ENCODE results near the gene CCDC70. TPM values are rescaled to one million over a fixed set of nuclear protein-coding genes. Genes with fewer than 3 reads are reported as not detected.

CCDC70 gene
- total and polyA plus RNA-seq, 2 of the 8 experiments (the other 6 are each of a cell fraction or from before 2014, with no cell fraction given), result not detected

GRCh38 chr13:51832471-51833152, 29.2 kb upstream of the CCDC70 start:
- H2AK5ac ChIP-seq (ENCODE audit: low read depth, low read length), result no peak overlapping the region
- no peak overlapping the region for H3K4me2 ChIP-seq (ENCODE audit: insufficient read depth in 1 of 2, low read depth in 2 of 2, low read length in 2 of 2)
- no peak overlapping the region for H3K56ac ChIP-seq (replicated peaks; ENCODE audit: insufficient read length, low read depth, low read length)
- no peak overlapping the region for H3K4me3 ChIP-seq (ENCODE audit: extremely low read depth in 1 of 4, insufficient read depth in 2 of 4, low read depth in 3 of 4, low read length in 4 of 4)
- no peak overlapping the region for H2BK20ac ChIP-seq (ENCODE audit: low read length)
- FAIRE-seq (peak; percentile 63), DNase-seq (ENCODE audit: low read depth in 1 of 2, low spot score in 2 of 2) (no peak)
- H3K27me3 ChIP-seq (replicated peaks in 1 of 4; ENCODE audit: control insufficient read depth in 3 of 4, extremely low read depth in 1 of 4, insufficient read depth in 3 of 4, low read length in 3 of 4), result no peaks in the 10 kb centered on the region
- H3K23ac ChIP-seq (ENCODE audit: insufficient read length), result no peak overlapping the region
- no peak overlapping the region for H3K9ac ChIP-seq (replicated peaks in 1 of 4; ENCODE audit: extremely low read depth in 1 of 4, low read depth in 3 of 4, low read length in 3 of 4)
- H4K20me1 ChIP-seq (replicated peaks in 1 of 2; ENCODE audit: control insufficient read depth in 1 of 2, insufficient read depth in 2 of 2, low read length in 2 of 2), result no peaks in the 10 kb centered on the region
- H3K14ac ChIP-seq (ENCODE audit: insufficient read length), result no peak overlapping the region
- no peaks in the 10 kb centered on the region for H3K79me2 ChIP-seq (ENCODE audit: control insufficient read depth in 1 of 2, insufficient read depth in 2 of 2, low read length in 2 of 2)
- H3K27ac ChIP-seq (ENCODE audit: low read depth, low read length), result no peak overlapping the region
- no peak overlapping the region for H2AFZ ChIP-seq (ENCODE audit: low read length)
- no peaks in the 10 kb centered on the region for H3K79me1 ChIP-seq (ENCODE audit: low read depth, low read length)
- H2BK12ac ChIP-seq (ENCODE audit: low read depth, low read length), result no peak overlapping the region
- WGBS, 2 experiments (ENCODE audit: extremely low coverage in 1 of 2, insufficient coverage in 1 of 2, insufficient read length in 1 of 2, insufficient replicate concordance in 2 of 2, low coverage in 1 of 2, low lambda C conversion rate in 2 of 2, missing lambda C conversion rate in 1 of 2), result 81% methylated on average over 6 of the region's 6 CpGs; no CpG with 5 or more reads in 1 of the 2 experiments
- no peaks in the 10 kb centered on the region for H3K23me2 ChIP-seq (ENCODE audit: low read depth, low read length)
- H4K91ac ChIP-seq (replicated peaks; ENCODE audit: insufficient read length, low read length), result no peak overlapping the region
- no peaks in the 10 kb centered on the region for H3K9me3 ChIP-seq (ENCODE audit: insufficient read depth in 2 of 2, low read depth in 1 of 2, low read length in 1 of 2)
- CTCF ChIA-PET (ENCODE audit: partially characterized antibody), result interaction anchor here (0.7 to 8.8 kb wide), 15 partner anchors 10 to 399 kb away, joined by 3 to 105 read pairs (median 5); partner anchors contain the start of genes NEK5 and TMEM272
- TF ChIP-seq GABPA (IDR thresholded peaks at IDR 0.05; ENCODE audit: borderline replicate concordance, insufficient read depth, low read length) (no peak), BCL11A (IDR thresholded peaks at IDR 0.05; ENCODE audit: low read depth in 2 of 2, low read length in 2 of 2) (no peak), CTCF (IDR thresholded peaks at IDR 0.05; ENCODE audit: control extremely low read depth in 1 of 3, insufficient read depth in 1 of 3, low read depth in 1 of 3, low read length in 3 of 3) (peak; percentile 64 to 70 (median 67)), RAD21 (IDR thresholded peaks at IDR 0.05 in 1 of 2, conservative IDR thresholded peaks at IDR 0.05 in 1 of 2; ENCODE audit: low read depth in 2 of 2, low read length in 2 of 2) (peak; percentile 74 to 75), TEAD4 (IDR thresholded peaks at IDR 0.05; ENCODE audit: low read depth, low read length) (0 out of 2 replicates have a peak, but pooled peaks have one; percentile 33), USF2 (IDR thresholded peaks at IDR 0.05; ENCODE audit: low read length) (no peak), NANOG (IDR thresholded peaks at IDR 0.05; ENCODE audit: insufficient read depth, low read depth, low read length, poor library complexity, severe bottlenecking) (no peak), YY1 (IDR thresholded peaks at IDR 0.05; ENCODE audit: low read depth, low read length) (0 out of 2 replicates have a peak, but pooled peaks have one; percentile 59)
- POLR2A ChIA-PET (ENCODE audit: partially characterized antibody), result interaction anchor here (0.8 to 1.2 kb wide), 2 partner anchors 12 to 101 kb away, joined by 3 read pairs; no protein-coding TSS in a partner anchor
- no peaks in the 10 kb centered on the region; a peak in 1 of 8 replicates for H3K36me3 ChIP-seq (ENCODE audit: control insufficient read depth in 2 of 4, insufficient read depth in 4 of 4, low read length in 3 of 4)
- H4K5ac ChIP-seq (ENCODE audit: insufficient read length, low read depth, low read length), result no peak overlapping the region
- H2BK120ac ChIP-seq (replicated peaks; ENCODE audit: low read depth, low read length), result no peak overlapping the region
- H3K18ac ChIP-seq (ENCODE audit: extremely low read depth, low read length), result no peak overlapping the region
- no peak overlapping the region for H3K4ac ChIP-seq (replicated peaks; ENCODE audit: insufficient read length, low read depth, low read length)
- no peak overlapping the region for H4K8ac ChIP-seq (ENCODE audit: extremely low read depth, insufficient read depth, low read length)
- no peak overlapping the region for H2BK5ac ChIP-seq (ENCODE audit: low read depth, low read length)
- H2BK15ac ChIP-seq (ENCODE audit: low read length), result no peak overlapping the region
- H3K4me1 ChIP-seq (replicated peaks in 1 of 4; ENCODE audit: control insufficient read depth in 3 of 4, insufficient read depth in 4 of 4, low read length in 3 of 4), result no peaks in the 10 kb centered on the region

Data from H1 (cell line).